ENCODE data around the gene METTL9. TPM values are rescaled to one million over a fixed set of nuclear protein-coding genes. Genes with fewer than 3 reads are reported as not detected.

The METTL9 gene
- total and polyA plus RNA-seq, 2 of the 13 experiments (the other 11 are each of a cell fraction or from before 2014, with no cell fraction given) = 123 to 204 TPM

DNA sequence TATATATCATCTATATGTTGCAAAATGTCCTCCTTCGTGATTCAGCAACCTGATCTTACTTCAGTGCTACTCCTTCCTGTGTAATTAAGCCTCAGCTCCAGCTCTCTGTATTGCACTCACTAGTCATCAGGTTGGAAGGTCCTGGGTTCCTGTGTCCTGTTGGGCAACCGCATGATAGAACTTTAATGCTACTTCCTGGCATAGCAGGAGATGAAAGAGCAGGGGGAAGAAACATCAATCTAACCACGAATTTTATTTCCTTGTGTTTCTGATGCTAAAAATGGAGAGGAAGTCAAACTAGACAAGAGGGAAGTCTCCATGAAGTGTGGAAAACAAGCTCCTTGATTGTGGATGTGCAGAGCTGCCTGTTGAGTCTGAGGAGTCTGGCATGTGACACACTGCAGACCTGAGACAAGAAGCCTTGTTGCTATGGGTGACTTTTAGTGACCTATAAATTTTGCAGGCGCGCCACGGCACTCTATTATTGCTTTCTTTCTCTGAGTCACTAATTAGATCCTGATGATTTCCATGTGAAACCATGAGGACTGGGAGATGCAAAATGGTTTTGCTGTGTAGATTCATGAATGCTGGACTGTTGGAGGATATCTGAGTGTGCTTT, 27.4 kb downstream of the METTL9 start (continued):
- TF ChIP-seq CBX1 (IDR thresholded peaks at IDR 0.05; ENCODE audit: low read depth) = no peak
- TF ChIP-seq TCF7 (IDR thresholded peaks at IDR 0.05; ENCODE audit: low read depth) = peak; percentile 84
- TF ChIP-seq ZNF569 (CRISPR knock-in tag; IDR thresholded peaks at IDR 0.05; ENCODE audit: borderline replicate concordance) = no peak
- TF ChIP-seq FOSL2 (CRISPR knock-in tag; IDR thresholded peaks at IDR 0.05) = peak; percentile 91
- peak; percentile 59; the same call in 1 of the 2 replicates for TF ChIP-seq HMG20A (CRISPR knock-in tag; IDR thresholded peaks at IDR 0.05; ENCODE audit: borderline replicate concordance)
- TF ChIP-seq NFKBIZ (CRISPR knock-in tag; IDR thresholded peaks at IDR 0.05) = peak; percentile 41; the same call in 1 of the 2 replicates
- TF ChIP-seq MXI1 (IDR thresholded peaks at IDR 0.05; ENCODE audit: borderline replicate concordance, low read depth, low read length) = no peak
- TF ChIP-seq, protein P1, sequence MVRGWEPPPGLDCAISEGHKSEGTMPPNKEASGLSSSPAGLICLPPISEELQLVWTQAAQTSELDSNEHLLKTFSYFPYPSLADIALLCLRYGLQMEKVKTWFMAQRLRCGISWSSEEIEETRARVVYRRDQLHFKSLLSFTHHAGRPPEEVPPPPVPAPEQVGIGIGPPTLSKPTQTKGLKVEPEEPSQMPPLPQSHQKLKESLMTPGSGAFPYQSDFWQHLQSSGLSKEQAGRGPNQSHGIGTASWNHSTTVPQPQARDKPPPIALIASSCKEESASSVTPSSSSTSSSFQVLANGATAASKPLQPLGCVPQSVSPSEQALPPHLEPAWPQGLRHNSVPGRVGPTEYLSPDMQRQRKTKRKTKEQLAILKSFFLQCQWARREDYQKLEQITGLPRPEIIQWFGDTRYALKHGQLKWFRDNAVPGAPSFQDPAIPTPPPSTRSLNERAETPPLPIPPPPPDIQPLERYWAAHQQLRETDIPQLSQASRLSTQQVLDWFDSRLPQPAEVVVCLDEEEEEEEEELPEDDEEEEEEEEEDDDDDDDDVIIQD (CRISPR knock-in tag; IDR thresholded peaks at IDR 0.05; ENCODE audit: low read depth) = peak; percentile 92
- TF ChIP-seq SOX13 (IDR thresholded peaks at IDR 0.05) = no peak
- TF ChIP-seq SOX13 (CRISPR knock-in tag; conservative IDR thresholded peaks at IDR 0.05 in 1 of 2, IDR thresholded peaks at IDR 0.05 in 1 of 2) = peak in 1 of 2 experiments; percentile 5; a peak in 1 of 4 replicates
- 0 out of 2 replicates have a peak, but pooled peaks have one; percentile 30 for TF ChIP-seq ZNF12 (CRISPR knock-in tag; IDR thresholded peaks at IDR 0.05)
- no peak for TF ChIP-seq HOXA7 (CRISPR knock-in tag; IDR thresholded peaks at IDR 0.05)
- 0 out of 2 replicates have a peak, but pooled peaks have one; percentile 22 for TF ChIP-seq RXRB (CRISPR knock-in tag; IDR thresholded peaks at IDR 0.05; ENCODE audit: borderline replicate concordance)
- TF ChIP-seq, protein P2, sequence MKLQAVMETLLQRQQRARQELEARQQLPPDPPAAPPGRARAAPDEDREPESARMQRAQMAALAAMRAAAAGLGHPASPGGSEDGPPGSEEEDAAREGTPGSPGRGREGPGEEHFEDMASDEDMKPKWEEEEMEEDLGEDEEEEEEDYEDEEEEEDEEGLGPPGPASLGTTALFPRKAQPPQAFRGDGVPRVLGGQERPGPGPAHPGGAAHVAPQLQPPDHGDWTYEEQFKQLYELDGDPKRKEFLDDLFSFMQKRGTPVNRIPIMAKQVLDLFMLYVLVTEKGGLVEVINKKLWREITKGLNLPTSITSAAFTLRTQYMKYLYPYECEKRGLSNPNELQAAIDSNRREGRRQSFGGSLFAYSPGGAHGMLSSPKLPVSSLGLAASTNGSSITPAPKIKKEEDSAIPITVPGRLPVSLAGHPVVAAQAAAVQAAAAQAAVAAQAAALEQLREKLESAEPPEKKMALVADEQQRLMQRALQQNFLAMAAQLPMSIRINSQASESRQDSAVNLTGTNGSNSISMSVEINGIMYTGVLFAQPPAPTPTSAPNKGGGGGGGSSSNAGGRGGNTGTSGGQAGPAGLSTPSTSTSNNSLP (IDR thresholded peaks at IDR 0.05; ENCODE audit: low read depth, low read length) = peak; percentile 76; the same call in 1 of the 2 replicates
- TF ChIP-seq, protein P3, sequence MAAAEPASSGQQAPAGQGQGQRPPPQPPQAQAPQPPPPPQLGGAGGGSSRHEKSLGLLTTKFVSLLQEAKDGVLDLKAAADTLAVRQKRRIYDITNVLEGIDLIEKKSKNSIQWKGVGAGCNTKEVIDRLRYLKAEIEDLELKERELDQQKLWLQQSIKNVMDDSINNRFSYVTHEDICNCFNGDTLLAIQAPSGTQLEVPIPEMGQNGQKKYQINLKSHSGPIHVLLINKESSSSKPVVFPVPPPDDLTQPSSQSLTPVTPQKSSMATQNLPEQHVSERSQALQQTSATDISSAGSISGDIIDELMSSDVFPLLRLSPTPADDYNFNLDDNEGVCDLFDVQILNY (CRISPR knock-in tag; conservative IDR thresholded peaks at IDR 0.05) = no peak
- TF ChIP-seq CBX5 (CRISPR knock-in tag; IDR thresholded peaks at IDR 0.05; ENCODE audit: borderline replicate concordance) = peak; percentile 73; the same call in 1 of the 2 replicates
- peak; percentile 75 for TF ChIP-seq CEBPB (IDR thresholded peaks at IDR 0.05; ENCODE audit: borderline replicate concordance, low read depth, low read length)
- TF ChIP-seq, protein P4, sequence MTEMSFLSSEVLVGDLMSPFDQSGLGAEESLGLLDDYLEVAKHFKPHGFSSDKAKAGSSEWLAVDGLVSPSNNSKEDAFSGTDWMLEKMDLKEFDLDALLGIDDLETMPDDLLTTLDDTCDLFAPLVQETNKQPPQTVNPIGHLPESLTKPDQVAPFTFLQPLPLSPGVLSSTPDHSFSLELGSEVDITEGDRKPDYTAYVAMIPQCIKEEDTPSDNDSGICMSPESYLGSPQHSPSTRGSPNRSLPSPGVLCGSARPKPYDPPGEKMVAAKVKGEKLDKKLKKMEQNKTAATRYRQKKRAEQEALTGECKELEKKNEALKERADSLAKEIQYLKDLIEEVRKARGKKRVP (CRISPR knock-in tag; IDR thresholded peaks at IDR 0.05) = peak in 1 of 2 experiments; percentile 45; a peak in 1 of 4 replicates
- no peak for TF ChIP-seq ADNP (CRISPR knock-in tag; IDR thresholded peaks at IDR 0.05)
- TF ChIP-seq GATAD2A (CRISPR knock-in tag; IDR thresholded peaks at IDR 0.05) = 0 out of 2 replicates have a peak, but pooled peaks have one; percentile 42
- TF ChIP-seq CEBPG (CRISPR knock-in tag; IDR thresholded peaks at IDR 0.05) = peak; percentile 79
- TF ChIP-seq, protein P5, sequence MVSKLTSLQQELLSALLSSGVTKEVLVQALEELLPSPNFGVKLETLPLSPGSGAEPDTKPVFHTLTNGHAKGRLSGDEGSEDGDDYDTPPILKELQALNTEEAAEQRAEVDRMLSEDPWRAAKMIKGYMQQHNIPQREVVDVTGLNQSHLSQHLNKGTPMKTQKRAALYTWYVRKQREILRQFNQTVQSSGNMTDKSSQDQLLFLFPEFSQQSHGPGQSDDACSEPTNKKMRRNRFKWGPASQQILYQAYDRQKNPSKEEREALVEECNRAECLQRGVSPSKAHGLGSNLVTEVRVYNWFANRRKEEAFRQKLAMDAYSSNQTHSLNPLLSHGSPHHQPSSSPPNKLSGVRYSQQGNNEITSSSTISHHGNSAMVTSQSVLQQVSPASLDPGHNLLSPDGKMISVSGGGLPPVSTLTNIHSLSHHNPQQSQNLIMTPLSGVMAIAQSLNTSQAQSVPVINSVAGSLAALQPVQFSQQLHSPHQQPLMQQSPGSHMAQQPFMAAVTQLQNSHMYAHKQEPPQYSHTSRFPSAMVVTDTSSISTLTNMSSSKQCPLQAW (CRISPR knock-in tag; IDR thresholded peaks at IDR 0.05) = 0 out of 2 replicates have a peak, but pooled peaks have one; percentile 24
- peak; percentile 83 for TF ChIP-seq SAP130 (CRISPR knock-in tag; IDR thresholded peaks at IDR 0.05; ENCODE audit: low read depth)
- TF ChIP-seq MYC (CRISPR knock-in tag; IDR thresholded peaks at IDR 0.05; ENCODE audit: borderline replicate concordance) = no peak
- no peak for TF ChIP-seq ZNF713 (CRISPR knock-in tag; IDR thresholded peaks at IDR 0.05)

Measured in HepG2 (cell line).